Central memory CD8-positive, alpha-beta T cell (primary cell): Measurements from ENCODE around the gene PHOSPHO2.

ENCODE experiments used
- ATAC-seq: fragments of 150-1000 bp; cut with Tn5 transposase; replicated peaks from 2 replicates; pipeline ENCODE4 v1.10.0; 2022; ENCODE audit warnings: mild to moderate bottlenecking, moderate FRiP score, moderate number of reproducible peaks; ENCODE audit not compliant: poor library complexity, severe bottlenecking; ENCODE audit errors: extremely low read depth
- DNase-seq, 2 donors: peaks; one replicate each; pipeline ENCODE4 v3.0.0; 2021; ENCODE audit warnings: low spot score in 2 of 2
- H3K27ac Mint-ChIP-seq: one replicate; pipeline ENCODE4 v1.8.0; 2022; ENCODE audit warnings: low read depth, mild to moderate bottlenecking, moderate library complexity, mixed read lengths
- H3K27me3 Mint-ChIP-seq: one replicate; pipeline ENCODE4 v1.8.0; 2022; ENCODE audit warnings: mixed read lengths
- H3K36me3 Mint-ChIP-seq: one replicate; pipeline ENCODE4 v1.8.0; 2022; ENCODE audit warnings: mild to moderate bottlenecking, moderate library complexity, mixed read lengths; ENCODE audit not compliant: insufficient read depth
- H3K4me1 Mint-ChIP-seq: one replicate; pipeline ENCODE4 v1.8.0; 2022; ENCODE audit warnings: mixed read lengths
- H3K4me3 Mint-ChIP-seq: one replicate; pipeline ENCODE4 v1.8.0; 2022; ENCODE audit warnings: mild to moderate bottlenecking, moderate library complexity, mixed read lengths
- H3K9me3 Mint-ChIP-seq: one replicate; pipeline ENCODE4 v1.8.0; 2022; ENCODE audit warnings: mixed read lengths

PHOSPHO2 gene

GRCh38 chr2:169732075-169732474 is 37.8 kb downstream of the PHOSPHO2 start:
- ATAC-seq (no peak), DNase-seq (no peak)
- H3K36me3 Mint-ChIP-seq: no peaks in the 10 kb centered on the region
- H3K4me3 Mint-ChIP-seq: peak overlapping the region; percentile 21
- peak overlapping the region; percentile 17 for H3K27ac Mint-ChIP-seq
- H3K4me1 Mint-ChIP-seq: peaks cover 19% of the 10 kb centered on the region
- peaks cover 20% of the 10 kb centered on the region for H3K27me3 Mint-ChIP-seq
- H3K9me3 Mint-ChIP-seq: no peaks in the 10 kb centered on the region

- peak; percentile 12 for ATAC-seq
- peak overlapping the region; percentile 85 for H3K27ac Mint-ChIP-seq
- H3K9me3 Mint-ChIP-seq: no peaks in the 10 kb centered on the region
Observed at GRCh38 chr2:169732583-169733358, 38.5 kb downstream of the PHOSPHO2 start.

GRCh38 chr2:169734169-169734847 is 40.0 kb downstream of the PHOSPHO2 start:
- peak overlapping the region; percentile 85 for H3K27ac Mint-ChIP-seq
- peaks cover 21% of the 10 kb centered on the region for H3K27me3 Mint-ChIP-seq

More at GRCh38 chr2:169732583-169733358, 38.5 kb downstream of the PHOSPHO2 start:
- no peak for DNase-seq
- H3K4me1 Mint-ChIP-seq: peaks cover 19% of the 10 kb centered on the region
- no peaks in the 10 kb centered on the region for H3K36me3 Mint-ChIP-seq
- peaks cover 21% of the 10 kb centered on the region for H3K27me3 Mint-ChIP-seq
- peak overlapping the region; percentile 91 for H3K4me3 Mint-ChIP-seq

GRCh38 chr2:169735623-169736022 is 41.4 kb downstream of the PHOSPHO2 start:
- no peak for DNase-seq
- peaks cover 21% of the 10 kb centered on the region for H3K27me3 Mint-ChIP-seq
- H3K4me3 Mint-ChIP-seq: no peak overlapping the region
- H3K36me3 Mint-ChIP-seq: no peaks in the 10 kb centered on the region
- H3K9me3 Mint-ChIP-seq: no peaks in the 10 kb centered on the region
- no peak overlapping the region for H3K27ac Mint-ChIP-seq
- peaks cover 19% of the 10 kb centered on the region for H3K4me1 Mint-ChIP-seq
- ATAC-seq: no peak

More at GRCh38 chr2:169734169-169734847, 40.0 kb downstream of the PHOSPHO2 start:
- DNase-seq (no peak), ATAC-seq (peak; percentile 30)
- Mint-ChIP-seq H3K4me1 (peaks cover 19% of the 10 kb centered on the region), H3K4me3 (peak overlapping the region; percentile 91), H3K36me3 (no peaks in the 10 kb centered on the region), H3K9me3 (no peaks in the 10 kb centered on the region)

GRCh38 chr2:169736902-169737301 is 42.6 kb downstream of the PHOSPHO2 start:
- Mint-ChIP-seq H3K4me3 (no peak overlapping the region), H3K4me1 (peaks cover 19% of the 10 kb centered on the region), H3K27me3 (peaks cover 21% of the 10 kb centered on the region), H3K36me3 (no peaks in the 10 kb centered on the region), H3K27ac (no peak overlapping the region), H3K9me3 (no peaks in the 10 kb centered on the region)
- ATAC-seq (no peak), DNase-seq (no peak)

- H3K27me3 Mint-ChIP-seq: peaks cover 21% of the 10 kb centered on the region
- DNase-seq (no peak), ATAC-seq (no peak)
- no peak overlapping the region for H3K4me3 Mint-ChIP-seq
- no peaks in the 10 kb centered on the region for H3K9me3 Mint-ChIP-seq
- H3K27ac Mint-ChIP-seq: no peak overlapping the region
- H3K36me3 Mint-ChIP-seq: no peaks in the 10 kb centered on the region
- H3K4me1 Mint-ChIP-seq: peaks cover 2% of the 10 kb centered on the region
Observed at GRCh38 chr2:169738566-169739229, 44.4 kb downstream of the PHOSPHO2 start.

GRCh38 chr2:169739351-169739750 is 45.1 kb downstream of the PHOSPHO2 start:
- Mint-ChIP-seq H3K27ac (peak overlapping the region; percentile 1), H3K9me3 (no peaks in the 10 kb centered on the region), H3K4me3 (no peak overlapping the region), H3K4me1 (no peaks in the 10 kb centered on the region), H3K36me3 (no peaks in the 10 kb centered on the region), H3K27me3 (peaks cover 21% of the 10 kb centered on the region)
- DNase-seq (no peak), ATAC-seq (no peak)

GRCh38 chr2:169743549-169743948 is 49.3 kb downstream of the PHOSPHO2 start:
- ATAC-seq (no peak), DNase-seq (no peak)
- Mint-ChIP-seq H3K4me3 (no peak overlapping the region), H3K27me3 (no peaks in the 10 kb centered on the region), H3K27ac (no peak overlapping the region), H3K36me3 (no peaks in the 10 kb centered on the region), H3K4me1 (no peaks in the 10 kb centered on the region), H3K9me3 (no peaks in the 10 kb centered on the region)

GRCh38 chr2:169746240-169746639 is 52.0 kb downstream of the PHOSPHO2 start:
- ATAC-seq (no peak), DNase-seq (no peak)
- H3K4me3 Mint-ChIP-seq: no peak overlapping the region
- no peaks in the 10 kb centered on the region for H3K36me3 Mint-ChIP-seq
- no peaks in the 10 kb centered on the region for H3K4me1 Mint-ChIP-seq
- no peaks in the 10 kb centered on the region for H3K9me3 Mint-ChIP-seq
- no peaks in the 10 kb centered on the region for H3K27me3 Mint-ChIP-seq
- H3K27ac Mint-ChIP-seq: no peak overlapping the region

GRCh38 chr2:169748319-169748718 is 54.0 kb downstream of the PHOSPHO2 start:
- no peak overlapping the region for H3K4me3 Mint-ChIP-seq
- H3K4me1 Mint-ChIP-seq: no peaks in the 10 kb centered on the region
- no peaks in the 10 kb centered on the region for H3K36me3 Mint-ChIP-seq
- H3K9me3 Mint-ChIP-seq: no peaks in the 10 kb centered on the region
- H3K27ac Mint-ChIP-seq: no peak overlapping the region
- DNase-seq (no peak), ATAC-seq (no peak)
- no peaks in the 10 kb centered on the region for H3K27me3 Mint-ChIP-seq
